Stimulated activated CD8-positive, alpha-beta memory T cell treated with anti-CD3 and anti-CD28 coated beads, Interleukin-7, amount 100 ng/mL, for 48 hours (primary cell): Measurements from ENCODE around the gene PSMG1.
A peak's percentile ranks its signal among the peaks of the same experiment; 100 is the strongest.
"Not testable (repeated sequence)": the region's sequence is repeated elsewhere in the genome, so short reads cannot be mapped to it uniquely, and the experiment has no call there.

ENCODE experiments used
- DNase-seq, 2 donors: peaks; one replicate each; pipeline ENCODE4 v3.0.0-alpha.2; 2020; ENCODE audit warnings: low read depth in 1 of 2; ENCODE audit errors: extremely low read depth in 1 of 2

The PSMG1 gene

GRCh38 chr21:39157241-39157640 lies 26.0 kb downstream of the PSMG1 start:
- DNase-seq = not testable (repeated sequence)

GRCh38 chr21:39156024-39156423 lies 27.2 kb downstream of the PSMG1 start:
- no peak for DNase-seq

DNA sequence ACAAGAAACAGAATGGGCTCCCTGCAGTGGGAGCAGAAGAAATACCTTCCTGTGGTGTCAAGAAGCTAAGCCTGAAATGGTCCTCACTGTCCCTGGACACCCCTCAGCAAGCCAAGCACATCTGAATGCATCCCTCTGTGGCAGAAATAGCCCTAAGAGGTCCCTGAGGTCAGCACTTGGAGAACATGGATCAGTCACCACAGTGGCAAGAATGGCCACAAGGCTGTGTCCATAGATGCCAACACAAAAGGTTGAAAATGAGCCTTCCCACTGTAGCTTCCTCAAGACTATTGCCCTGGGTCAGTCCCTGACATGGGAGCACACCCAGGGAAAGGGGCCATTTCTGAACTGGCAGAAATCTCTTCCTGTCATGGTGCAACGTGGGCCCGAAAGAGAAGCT lies 27.7 kb downstream of the PSMG1 start:
- DNase-seq = no peak

GRCh38 chr21:39153842-39154241 lies 29.4 kb downstream of the PSMG1 start:
- no peak for DNase-seq

GRCh38 chr21:39153373-39153772 lies 29.9 kb downstream of the PSMG1 start:
- no peak for DNase-seq

- no peak for DNase-seq
Observed at GRCh38 chr21:39152271-39152670, 31.0 kb downstream of the PSMG1 start.

GRCh38 chr21:39150877-39151276 lies 32.4 kb downstream of the PSMG1 start:
- DNase-seq = no peak

- DNase-seq = no peak
Observed at GRCh38 chr21:39150316-39150715, 32.9 kb downstream of the PSMG1 start.

GRCh38 chr21:39149882-39150281 lies 33.4 kb downstream of the PSMG1 start:
- no peak for DNase-seq

- no peak for DNase-seq
Observed at GRCh38 chr21:39148975-39149374, 34.3 kb downstream of the PSMG1 start.

DNA sequence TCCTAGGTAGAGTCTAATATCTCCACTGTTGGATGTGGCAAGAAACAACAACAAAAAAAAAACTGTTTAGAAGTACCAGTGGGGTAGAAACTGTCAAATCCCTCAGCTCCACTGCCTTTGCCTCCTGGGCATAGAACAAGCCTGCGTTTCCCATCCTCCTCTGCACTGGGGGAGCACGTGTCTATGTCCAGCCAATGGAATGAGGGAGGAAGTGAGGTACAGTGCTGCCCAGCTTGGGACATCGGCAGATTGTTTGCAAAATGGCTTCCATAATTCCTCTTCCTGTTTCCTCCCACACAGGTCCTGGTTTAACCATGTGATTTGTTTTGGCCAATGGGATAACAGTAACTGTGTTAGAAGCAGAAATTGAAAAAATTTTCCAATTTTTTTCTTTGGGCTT lies 39.1 kb downstream of the PSMG1 start:
- no peak for DNase-seq

DNA sequence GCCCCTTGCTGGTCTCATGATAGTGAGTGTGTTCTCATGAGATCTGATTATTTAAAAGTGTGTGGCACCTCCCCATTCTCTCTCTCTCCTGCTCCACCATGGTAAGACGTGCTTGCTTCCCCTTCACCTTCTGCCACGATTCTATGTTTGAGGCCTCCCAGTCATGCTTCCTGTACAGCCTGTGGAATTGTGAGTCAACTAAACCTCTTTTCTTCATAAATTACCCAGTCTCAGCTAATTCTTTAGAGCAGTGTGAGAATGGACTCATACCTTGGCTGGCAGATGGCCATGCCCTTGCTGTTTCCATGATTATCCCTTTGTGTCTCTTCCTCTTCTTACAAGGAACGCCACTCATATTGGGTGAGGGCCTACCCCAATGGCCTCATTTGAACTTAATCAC lies 40.3 kb downstream of the PSMG1 start:
- no peak for DNase-seq

GRCh38 chr21:39141502-39141901 lies 41.7 kb downstream of the PSMG1 start:
- DNase-seq = no peak

GRCh38 chr21:39137248-39138178 lies 45.7 kb downstream of the PSMG1 start:
- no peak for DNase-seq

GRCh38 chr21:39136711-39137110 lies 46.5 kb downstream of the PSMG1 start:
- DNase-seq = no peak

GRCh38 chr21:39136138-39136537 lies 47.1 kb downstream of the PSMG1 start:
- DNase-seq = peak in 1 of 2 donors; percentile 2

DNA sequence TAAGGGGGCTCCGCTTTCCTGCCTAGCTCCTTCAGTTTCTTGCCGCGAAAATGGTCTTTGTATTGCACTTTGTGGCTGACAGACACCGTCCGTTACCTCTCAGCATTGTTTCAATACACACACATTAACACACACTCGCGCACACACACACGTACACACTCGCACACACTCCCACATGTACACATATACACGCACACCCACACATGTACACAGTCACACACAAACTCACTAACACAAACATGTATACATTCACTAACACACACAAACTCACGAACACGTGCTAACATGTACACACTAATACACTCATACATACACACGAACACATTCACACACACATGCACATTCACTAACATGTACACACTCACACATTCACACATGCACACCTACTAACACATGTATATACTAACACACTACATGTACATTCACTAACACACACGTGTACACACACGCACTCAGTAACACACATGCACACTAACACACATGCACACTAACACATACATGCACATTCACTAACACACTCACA lies 48.9 kb downstream of the PSMG1 start:
- DNase-seq = no peak

GRCh38 chr21:39132248-39132647 lies 51.0 kb downstream of the PSMG1 start:
- DNase-seq = no peak

GRCh38 chr21:39131791-39132190 lies 51.5 kb downstream of the PSMG1 start:
- no peak for DNase-seq

GRCh38 chr21:39127506-39127905 lies 55.7 kb downstream of the PSMG1 start:
- no peak for DNase-seq

DNA sequence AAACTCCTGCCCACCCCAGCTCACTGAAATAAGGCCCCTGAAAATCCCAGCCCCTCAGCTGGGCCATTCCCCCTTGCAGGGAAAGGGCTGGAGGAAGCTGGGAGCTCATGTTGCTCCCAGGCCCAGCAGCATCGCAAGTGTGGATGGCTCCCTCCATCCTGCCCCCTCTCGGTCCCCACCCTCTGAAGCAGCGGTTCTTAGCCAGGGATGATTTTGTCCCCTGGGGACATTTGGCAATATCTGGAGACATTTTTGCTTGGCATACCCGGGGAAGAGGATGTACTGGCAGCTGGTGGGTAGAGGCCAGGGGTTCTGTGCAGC lies 56.8 kb downstream of the PSMG1 start:
- DNase-seq = no peak

DNA sequence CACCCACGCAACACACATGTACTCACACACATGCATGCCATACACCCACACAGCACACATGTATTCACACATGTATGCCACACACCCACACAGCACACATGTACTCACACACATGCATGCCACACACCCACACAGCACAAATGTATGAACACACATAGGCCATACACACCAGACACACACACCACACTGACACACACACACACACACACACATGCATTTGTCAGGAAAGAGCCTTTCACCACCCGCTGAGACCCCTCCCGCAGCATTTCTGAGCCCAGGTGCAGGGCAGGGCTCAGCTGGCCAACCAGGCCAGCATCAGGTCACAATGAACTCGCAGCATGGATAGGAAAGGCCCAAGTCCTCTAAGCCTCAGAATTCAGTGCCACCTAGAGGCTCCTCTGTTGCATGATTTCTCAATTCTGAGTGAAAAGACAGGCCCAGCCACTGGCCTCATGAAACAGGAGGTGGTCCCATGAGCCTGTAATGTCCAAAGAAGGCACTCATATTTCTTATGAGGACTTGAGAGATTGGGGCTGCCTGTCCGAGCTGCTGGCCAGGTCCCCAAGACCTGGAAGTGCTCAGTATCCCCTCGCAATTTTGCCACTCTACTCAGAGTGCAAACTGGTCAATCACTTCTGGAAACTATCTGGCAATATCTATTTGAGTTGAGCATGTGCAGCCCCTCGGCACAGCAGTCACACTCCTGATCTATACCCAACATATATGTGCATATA lies 57.3 kb downstream of the PSMG1 start:
- no peak for DNase-seq
